SJCRH30 (cell line): Measurements from ENCODE around the gene PREX1. TPM values are rescaled to one million over a fixed set of nuclear protein-coding genes. Genes with fewer than 3 reads are reported as not detected.
"Not testable (repeated sequence)": the region's sequence is repeated elsewhere in the genome, so short reads cannot be mapped to it uniquely, and the experiment has no call there.

Source experiments
- DNase-seq, 2 experiments: peaks; one replicate each; pipeline ENCODE4 v3.0.0-alpha.2; 2015 to 2020
- H3K27ac ChIP-seq: fragments of 250-450 bp; sonication (Bioruptor Pico); 2 replicates; pipeline ENCODE4 v1.5.1; 2020; ENCODE audit warnings: mild to moderate bottlenecking, moderate library complexity
- H3K27me3 ChIP-seq: fragments of 250-450 bp; sonication (Bioruptor Pico); 2 replicates; pipeline ENCODE4 v1.5.1; 2020; ENCODE audit warnings: mild to moderate bottlenecking, moderate library complexity
- H3K36me3 ChIP-seq: fragments of 250-450 bp; sonication (Bioruptor Pico); 2 replicates; pipeline ENCODE4 v1.5.1; 2020; ENCODE audit warnings: mild to moderate bottlenecking, moderate library complexity
- H3K4me1 ChIP-seq: fragments of 250-450 bp; sonication (Bioruptor Pico); 2 replicates; pipeline ENCODE4 v1.5.1; 2020; ENCODE audit warnings: mild to moderate bottlenecking, moderate library complexity
- H3K4me3 ChIP-seq: fragments of 250-450 bp; sonication (Bioruptor Pico); 2 replicates; pipeline ENCODE4 v1.5.1; 2020; ENCODE audit warnings: mild to moderate bottlenecking, moderate library complexity
- H3K9me3 ChIP-seq: fragments of 250-450 bp; sonication (Bioruptor Pico); replicated peaks from 2 replicates; pipeline ENCODE4 v1.5.1; 2020; ENCODE audit warnings: mild to moderate bottlenecking, moderate library complexity
- total RNA-seq: library from RNA; depleted of rRNA; stranded (reverse); fragments of >200 nt; shearing (Covaris generic); gene quantifications from 2 replicates; pipeline ENCODE4 v1.2.3, GENCODE V29; 2014

Gene PREX1
- total RNA-seq, 1 experiment from 2014 or later: 88.9 TPM

DNA sequence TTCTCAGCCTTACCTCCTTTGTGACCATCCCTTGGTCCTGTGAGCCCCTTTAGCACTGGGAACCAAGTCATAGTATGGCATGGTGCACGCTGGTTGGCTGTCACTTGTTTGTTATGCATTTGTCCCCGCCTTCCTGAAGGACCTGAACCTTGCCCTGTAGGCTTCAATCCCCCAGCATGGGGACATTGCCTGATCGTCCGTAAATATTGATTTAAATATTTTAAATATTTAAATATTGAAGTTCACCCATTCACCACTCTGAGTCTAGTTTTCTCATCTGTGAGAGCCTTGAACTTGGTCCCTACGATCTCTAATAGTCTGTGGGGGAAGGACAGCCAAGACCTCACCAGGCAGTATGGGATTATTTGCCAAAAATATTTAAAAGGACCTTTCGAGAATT lies 23.8 kb upstream of the PREX1 start:
- DNase-seq: no peak
- Histone ChIP-seq H3K36me3 (no peaks in the 10 kb centered on the region), H3K4me3 (no peak overlapping the region), H3K27me3 (no peaks in the 10 kb centered on the region), H3K4me1 (peaks cover 23% of the 10 kb centered on the region), H3K9me3 (no peaks in the 10 kb centered on the region), H3K27ac (no peak overlapping the region)

DNA sequence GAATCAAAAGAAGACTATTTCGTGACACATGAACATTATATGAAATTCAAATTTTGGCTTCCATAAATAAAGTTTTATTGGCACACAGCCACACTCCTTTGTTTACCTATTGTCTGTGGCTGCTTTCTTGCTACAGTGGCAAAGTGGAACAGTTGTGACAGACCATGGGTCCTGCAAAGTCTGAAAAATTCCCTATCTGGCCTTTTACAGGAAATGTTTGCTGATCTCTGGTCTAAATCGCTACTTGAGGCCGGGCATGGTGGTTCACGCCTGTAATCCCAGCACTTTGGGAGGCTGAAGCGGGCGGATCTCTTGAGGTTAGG lies 23.1 kb upstream of the PREX1 start:
- H3K27ac ChIP-seq: no peak overlapping the region
- no peaks in the 10 kb centered on the region for H3K9me3 ChIP-seq
- no peak for DNase-seq
- no peaks in the 10 kb centered on the region for H3K27me3 ChIP-seq
- no peak overlapping the region for H3K4me3 ChIP-seq
- peaks cover 26% of the 10 kb centered on the region for H3K4me1 ChIP-seq
- no peaks in the 10 kb centered on the region for H3K36me3 ChIP-seq

DNA sequence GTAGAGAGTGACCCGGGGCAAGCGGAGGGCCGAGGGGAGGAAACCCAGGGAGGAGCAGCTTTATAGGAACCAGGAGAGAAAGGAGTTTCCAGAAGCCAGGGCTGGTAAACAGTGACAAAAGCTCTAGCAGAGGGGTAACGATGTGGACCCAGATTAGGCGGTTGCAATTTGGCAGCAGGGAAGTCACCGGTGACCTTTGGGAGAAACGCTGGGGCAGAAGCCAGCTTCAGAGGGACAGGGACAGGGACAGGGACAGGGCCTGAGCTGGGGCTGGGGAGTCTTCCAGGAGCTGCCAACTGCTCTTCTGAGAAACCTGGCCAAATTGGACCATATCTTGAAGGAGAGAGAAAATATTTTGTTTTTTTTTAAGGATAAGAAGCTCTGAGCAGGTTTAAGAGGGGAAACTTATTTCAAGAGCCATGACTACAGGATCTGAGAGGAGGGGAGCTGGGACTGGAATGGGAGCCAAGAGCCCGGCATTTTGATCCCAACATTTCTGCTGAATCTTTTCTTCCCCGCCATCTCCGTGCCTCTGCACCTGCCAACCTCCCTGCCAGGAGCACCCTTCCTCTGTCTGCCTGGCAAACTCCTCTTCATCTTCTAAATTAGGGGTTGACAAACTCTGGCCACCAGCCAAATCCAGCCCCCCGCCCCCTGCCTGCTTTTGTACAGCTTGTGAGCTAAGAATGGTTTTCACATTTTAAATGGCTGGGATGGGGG lies 22.6 kb upstream of the PREX1 start:
- Histone ChIP-seq H3K36me3 (no peaks in the 10 kb centered on the region), H3K27ac (no peak overlapping the region)

DNA sequence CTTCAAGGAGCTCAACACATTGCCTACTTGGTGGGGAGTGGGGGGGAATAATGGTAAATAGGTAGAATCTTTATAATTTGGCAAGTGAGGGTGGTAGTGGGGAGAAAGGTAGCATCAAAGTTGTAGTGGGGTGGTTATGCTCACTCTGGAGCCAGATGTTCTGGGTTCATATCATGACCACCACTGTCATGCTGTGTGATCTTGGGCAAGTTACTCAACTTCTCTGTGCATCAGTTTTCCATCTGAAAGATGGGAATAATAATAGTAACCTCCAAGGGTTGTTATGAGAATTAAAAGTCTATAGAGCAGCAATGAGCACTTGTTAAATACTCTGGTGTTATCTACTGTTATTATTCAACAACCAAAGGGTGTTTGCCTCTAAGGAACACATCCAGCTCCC lies 22.0 kb upstream of the PREX1 start:
- Histone ChIP-seq H3K9me3 (no peaks in the 10 kb centered on the region), H3K27ac (no peak overlapping the region), H3K36me3 (no peaks in the 10 kb centered on the region), H3K27me3 (no peaks in the 10 kb centered on the region), H3K4me3 (no peak overlapping the region), H3K4me1 (peaks cover 24% of the 10 kb centered on the region)
- DNase-seq: no peak

More for the DNA sequence above, 22.6 kb upstream of the PREX1 start:
- Histone ChIP-seq H3K4me1 (peaks cover 26% of the 10 kb centered on the region), H3K4me3 (no peak overlapping the region), H3K27me3 (no peaks in the 10 kb centered on the region), H3K9me3 (no peaks in the 10 kb centered on the region)
- no peak for DNase-seq

DNA sequence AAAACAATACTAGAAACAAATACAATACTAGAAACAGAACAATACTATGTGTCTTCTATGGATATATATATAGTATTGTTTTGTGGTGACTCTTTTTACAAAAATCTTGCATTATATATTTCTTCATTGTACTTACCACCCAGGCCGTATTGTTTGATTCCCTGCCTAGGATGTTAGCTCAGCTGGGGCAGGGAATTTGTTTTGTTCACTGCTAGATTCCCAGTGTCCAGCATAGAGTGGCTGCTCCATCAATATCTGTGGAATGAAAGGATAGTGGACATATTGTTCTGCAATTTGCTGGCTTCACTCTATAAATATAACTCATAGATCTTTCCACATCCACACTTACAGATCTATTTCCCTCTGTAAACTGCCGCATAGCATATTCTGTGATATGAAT lies 21.5 kb upstream of the PREX1 start:
- Histone ChIP-seq H3K27ac (no peak overlapping the region), H3K4me3 (no peak overlapping the region), H3K9me3 (no peaks in the 10 kb centered on the region), H3K27me3 (no peaks in the 10 kb centered on the region), H3K36me3 (no peaks in the 10 kb centered on the region), H3K4me1 (peaks cover 19% of the 10 kb centered on the region)
- no peak for DNase-seq

DNA sequence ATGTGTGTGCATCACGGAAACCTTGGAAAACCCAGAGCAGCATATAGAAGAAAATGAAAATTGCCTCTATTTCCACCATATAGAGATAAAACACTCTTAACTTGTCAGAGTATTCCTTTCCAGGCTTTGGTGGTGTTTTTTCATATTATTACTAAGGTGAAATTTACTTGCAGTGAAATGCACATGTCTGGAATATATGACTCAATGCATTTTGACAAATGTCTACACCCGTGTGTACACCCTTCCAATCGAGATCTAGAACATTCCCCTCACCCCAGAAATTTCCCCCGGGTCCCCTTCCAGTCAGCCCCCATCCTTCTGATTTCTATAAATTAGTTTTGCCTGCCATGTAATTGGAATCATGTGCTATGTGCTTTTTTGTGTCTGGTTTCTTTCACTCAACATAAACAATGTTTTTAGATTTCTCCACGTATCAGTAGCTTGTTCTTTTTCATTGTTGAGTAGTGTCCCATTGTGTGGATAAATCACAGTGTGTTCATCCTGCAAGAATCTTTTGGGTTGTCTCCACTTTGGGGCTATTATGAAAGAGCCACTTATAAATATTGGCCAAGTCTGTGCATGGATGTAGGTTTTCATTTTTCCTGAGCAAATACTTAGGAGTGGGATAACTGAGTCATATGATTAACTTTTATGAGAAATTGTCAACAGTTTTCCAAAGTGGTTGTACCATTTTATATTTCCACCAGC lies 19.9 kb upstream of the PREX1 start:
- no peak for DNase-seq
- Histone ChIP-seq H3K27ac (no peak overlapping the region), H3K9me3 (no peaks in the 10 kb centered on the region), H3K36me3 (no peaks in the 10 kb centered on the region), H3K4me1 (peaks cover 8% of the 10 kb centered on the region; the same call in 1 of the 2 replicates), H3K27me3 (no peaks in the 10 kb centered on the region), H3K4me3 (no peak overlapping the region)

DNA sequence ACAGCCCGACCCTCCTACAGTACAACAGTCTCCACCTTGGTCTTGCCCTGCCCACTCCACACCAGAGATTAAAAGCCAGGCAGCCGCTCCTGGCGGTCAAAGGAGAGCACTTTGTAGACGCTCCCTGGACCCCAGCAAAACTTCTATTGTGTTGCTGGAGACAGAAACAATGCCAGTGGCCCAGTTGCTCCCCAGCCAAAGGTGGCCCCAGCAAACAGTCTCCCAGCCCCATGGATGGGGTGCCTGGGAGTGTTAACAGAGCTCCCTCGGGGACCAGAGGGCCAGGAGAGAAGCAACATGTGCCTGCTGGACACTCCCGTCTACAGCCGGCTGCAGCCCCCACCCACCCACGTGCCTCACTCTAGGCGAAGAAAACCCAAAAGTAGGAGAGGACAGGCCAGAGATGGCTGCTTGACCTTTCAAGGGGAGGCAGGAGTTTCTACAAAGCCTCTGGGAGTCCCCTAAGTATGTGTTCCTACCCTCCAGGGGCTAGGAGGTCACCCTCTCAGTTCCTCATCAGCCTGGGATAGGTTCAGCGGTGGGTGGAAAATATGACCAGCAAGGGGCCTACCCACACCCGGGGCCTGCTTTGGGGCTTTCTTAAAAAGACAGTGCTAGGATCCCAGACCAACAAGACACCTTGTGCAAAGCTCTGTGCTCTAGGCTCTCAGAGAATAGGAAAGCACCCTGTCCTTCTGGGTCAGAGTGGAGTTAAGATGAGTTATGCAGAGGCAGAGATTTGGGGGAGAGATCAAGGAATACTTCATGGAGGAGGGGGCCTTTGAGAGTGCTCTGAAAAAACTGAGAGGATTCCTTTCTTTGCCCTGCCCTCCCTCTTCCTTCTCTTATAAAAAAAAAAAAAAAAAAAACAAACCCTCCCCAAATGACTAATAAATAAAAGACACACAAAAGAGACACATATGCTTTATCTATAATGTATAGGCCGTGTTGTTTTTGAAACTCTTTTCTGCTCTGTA lies 19.0 kb upstream of the PREX1 start:
- Histone ChIP-seq H3K4me1 (peaks cover 12% of the 10 kb centered on the region), H3K4me3 (peak overlapping the region; percentile 6; the same call in 1 of the 2 replicates), H3K27me3 (no peaks in the 10 kb centered on the region), H3K9me3 (no peaks in the 10 kb centered on the region), H3K36me3 (no peaks in the 10 kb centered on the region), H3K27ac (no peak overlapping the region)
- DNase-seq: peak; percentile 57 to 74

DNA sequence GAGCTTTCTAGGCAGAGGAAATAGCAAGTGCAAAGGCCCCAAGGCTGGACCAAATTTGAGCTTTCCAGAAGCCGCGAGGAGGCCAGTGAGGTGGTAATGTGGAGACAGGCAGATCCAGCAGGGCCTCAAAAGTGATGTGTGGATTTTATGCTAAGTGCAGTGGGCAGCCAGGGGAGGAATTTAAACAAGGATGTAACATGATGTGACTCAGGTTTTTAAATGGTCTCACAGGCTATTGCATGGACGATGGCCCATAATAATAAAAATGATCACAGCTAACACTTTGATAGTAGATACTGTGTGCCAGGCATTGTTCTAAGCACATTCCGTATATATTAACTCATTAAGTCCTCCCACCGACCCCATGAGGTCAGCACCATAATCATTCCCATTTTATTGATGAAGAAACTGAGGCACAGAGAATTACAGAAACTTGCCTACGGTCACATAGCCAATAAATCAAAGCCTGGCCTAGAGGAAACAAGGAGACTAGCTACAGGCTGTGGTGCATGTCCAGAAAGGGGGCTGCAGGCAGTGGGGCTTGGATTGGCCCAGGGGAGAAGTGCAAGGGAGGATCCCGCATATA lies 18.0 kb upstream of the PREX1 start:
- no peaks in the 10 kb centered on the region for H3K36me3 ChIP-seq
- no peak overlapping the region for H3K4me3 ChIP-seq
- H3K27me3 ChIP-seq: no peaks in the 10 kb centered on the region
- H3K4me1 ChIP-seq: peaks cover 19% of the 10 kb centered on the region
- no peaks in the 10 kb centered on the region; the same call in 1 of the 2 replicates for H3K9me3 ChIP-seq
- DNase-seq: no peak
- H3K27ac ChIP-seq: no peak overlapping the region

DNA sequence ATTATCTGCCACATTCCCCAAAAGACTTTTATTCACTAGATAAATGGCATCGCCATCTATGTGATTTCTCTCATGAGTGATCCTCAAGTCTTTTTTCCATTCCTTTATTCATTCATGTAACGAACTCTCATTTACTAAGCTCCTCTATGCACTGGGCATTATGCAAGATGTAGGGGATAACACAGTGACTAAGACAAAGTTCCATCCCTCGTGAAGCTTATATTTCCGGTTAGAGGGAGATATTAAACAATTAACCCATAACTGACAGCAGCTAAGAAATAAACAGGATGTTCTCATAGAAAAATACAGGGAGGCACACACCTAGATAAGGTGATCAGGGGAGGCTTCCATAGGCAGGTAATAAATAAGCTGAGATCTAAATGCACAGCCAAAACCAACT lies 17.2 kb upstream of the PREX1 start:
- no peak for DNase-seq
- no peak overlapping the region for H3K4me3 ChIP-seq
- peaks cover 19% of the 10 kb centered on the region for H3K4me1 ChIP-seq
- no peaks in the 10 kb centered on the region; the same call in 1 of the 2 replicates for H3K9me3 ChIP-seq
- H3K36me3 ChIP-seq: no peaks in the 10 kb centered on the region
- no peak overlapping the region for H3K27ac ChIP-seq
- H3K27me3 ChIP-seq: no peaks in the 10 kb centered on the region

DNA sequence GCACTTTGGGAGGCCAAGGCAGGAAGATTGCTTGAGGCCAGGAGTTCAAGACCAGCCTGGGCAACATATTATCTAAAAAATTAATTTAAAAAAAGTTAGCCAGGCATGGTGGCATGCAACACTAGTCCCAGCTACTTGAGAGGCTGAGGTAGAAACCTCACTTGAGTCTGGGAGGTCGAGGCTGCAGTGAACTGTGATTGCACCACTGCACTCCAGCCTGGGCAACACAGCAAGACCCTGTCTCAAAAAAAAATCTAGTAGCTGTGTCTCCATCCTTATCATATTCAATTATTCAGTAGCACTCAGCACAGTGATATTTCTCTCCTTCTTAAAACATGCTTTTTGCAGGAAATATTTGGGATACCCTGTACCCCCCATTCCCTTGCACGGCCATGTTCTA lies 16.1 kb upstream of the PREX1 start:
- DNase-seq, H3K4me3 ChIP-seq, H3K27me3 ChIP-seq, H3K36me3 ChIP-seq, H3K27ac ChIP-seq, H3K9me3 ChIP-seq: not testable (repeated sequence)
- peaks cover 19% of the 10 kb centered on the region for H3K4me1 ChIP-seq

DNA sequence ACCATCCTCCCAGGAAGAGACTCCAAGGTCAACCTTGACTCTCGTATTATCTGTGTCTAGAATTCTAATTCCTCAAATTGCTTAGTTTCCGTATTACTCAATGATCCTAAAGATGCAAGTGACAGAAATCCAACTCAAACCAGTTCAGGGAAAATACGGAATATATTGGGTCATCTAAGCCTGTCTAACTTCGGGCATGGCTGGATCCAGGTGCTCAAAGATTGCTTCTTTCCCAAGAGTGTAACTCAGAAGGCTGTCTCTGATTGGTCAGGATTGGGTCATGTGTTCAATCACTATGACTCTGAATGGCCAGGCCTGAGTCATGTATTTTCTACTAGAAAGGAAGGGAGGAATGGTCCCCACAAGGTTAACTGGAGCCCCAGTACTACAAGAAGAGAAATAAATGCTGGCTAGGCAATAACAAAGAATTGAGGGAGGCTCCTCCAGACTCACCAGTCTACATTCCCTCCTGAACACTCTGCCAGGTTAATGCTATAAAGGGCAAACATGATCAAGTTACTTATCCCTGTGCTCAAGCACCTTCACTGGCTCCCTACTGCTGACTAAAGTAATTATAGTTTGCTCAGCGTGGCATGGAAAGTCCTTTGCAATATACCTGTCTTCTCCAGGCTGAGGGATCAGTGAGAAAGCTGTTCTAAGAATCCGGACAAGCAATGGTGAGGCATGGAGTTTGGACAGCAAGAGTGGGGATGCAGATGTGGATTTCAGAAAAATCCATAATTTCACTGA lies 15.4 kb upstream of the PREX1 start:
- no peaks in the 10 kb centered on the region; the same call in 1 of the 2 replicates for H3K9me3 ChIP-seq
- peak in 1 of 2 experiments; percentile 47 for DNase-seq
- H3K27me3 ChIP-seq: no peaks in the 10 kb centered on the region
- no peak overlapping the region for H3K4me3 ChIP-seq
- no peak overlapping the region for H3K27ac ChIP-seq
- peaks cover 19% of the 10 kb centered on the region for H3K4me1 ChIP-seq
- no peaks in the 10 kb centered on the region for H3K36me3 ChIP-seq

DNA sequence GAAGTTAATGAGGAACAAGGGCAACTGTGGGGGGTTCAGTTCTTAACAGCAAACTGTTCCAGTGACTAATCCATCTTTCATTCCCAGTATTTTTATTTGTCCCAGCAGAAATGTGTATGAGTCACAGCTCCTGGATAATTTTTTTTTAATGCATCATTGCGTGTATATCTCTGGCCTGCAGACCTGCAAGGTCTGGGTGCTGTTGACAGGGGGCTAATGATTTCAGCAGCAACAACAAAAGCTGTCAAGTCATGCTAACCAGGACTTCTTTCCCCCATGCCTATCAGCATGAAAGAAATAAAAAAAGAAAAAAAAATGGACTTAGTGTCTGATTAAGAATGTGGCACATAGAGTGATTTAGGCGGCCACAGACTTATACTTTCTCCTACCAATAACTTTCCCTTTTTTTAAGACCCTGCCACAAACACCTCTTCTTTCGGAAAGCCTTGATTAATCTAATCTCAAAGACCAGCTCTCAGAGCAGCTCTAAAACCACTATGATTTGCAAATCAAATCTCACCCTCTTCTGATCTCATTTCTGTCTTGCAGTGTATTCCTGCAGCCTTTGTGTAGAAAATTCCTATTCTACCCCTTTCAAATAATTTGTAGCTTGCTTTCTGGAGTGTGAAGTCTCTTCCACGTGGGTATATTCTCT lies 14.2 kb upstream of the PREX1 start:
- Histone ChIP-seq H3K27me3 (no peaks in the 10 kb centered on the region), H3K4me1 (peaks cover 18% of the 10 kb centered on the region), H3K36me3 (no peaks in the 10 kb centered on the region), H3K4me3 (no peak overlapping the region), H3K9me3 (no peaks in the 10 kb centered on the region; the same call in 1 of the 2 replicates), H3K27ac (no peak overlapping the region)
- no peak for DNase-seq

DNA sequence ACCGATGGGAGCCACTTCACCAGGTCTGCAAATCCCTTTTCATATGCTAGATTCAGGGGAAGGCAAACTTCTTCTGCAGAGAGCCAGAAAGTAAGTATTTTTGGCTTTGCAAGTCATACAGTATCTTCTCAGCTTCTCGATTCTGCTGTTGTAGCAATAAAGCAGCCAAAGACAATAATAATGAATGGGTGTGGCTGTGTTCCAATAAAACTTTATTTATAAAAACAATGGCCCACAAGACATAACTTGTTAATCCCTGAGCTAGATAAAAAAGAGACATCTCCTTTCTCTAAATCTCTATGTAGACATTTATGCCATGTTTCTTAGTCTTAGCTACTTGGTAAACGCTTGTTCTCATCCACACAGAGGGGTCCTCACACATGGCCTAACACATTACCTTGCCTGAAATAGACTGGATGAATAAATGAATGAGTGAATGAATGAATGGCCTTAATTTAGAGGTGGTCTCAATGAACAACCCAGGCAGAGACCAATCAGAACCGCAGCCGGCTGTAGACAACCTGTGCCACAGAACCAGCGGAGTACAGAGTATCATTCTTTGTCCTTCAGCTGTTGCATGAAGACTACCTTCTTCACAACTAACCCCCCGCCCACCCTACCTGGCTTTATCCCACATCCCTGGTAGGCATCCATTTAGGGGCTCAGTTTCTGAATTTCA lies 13.5 kb upstream of the PREX1 start:
- Histone ChIP-seq H3K36me3 (no peaks in the 10 kb centered on the region), H3K27ac (no peak overlapping the region), H3K9me3 (no peaks in the 10 kb centered on the region; the same call in 1 of the 2 replicates), H3K4me3 (no peak overlapping the region), H3K27me3 (no peaks in the 10 kb centered on the region), H3K4me1 (peaks cover 12% of the 10 kb centered on the region)
- no peak for DNase-seq
